OCI-LY7 (cell line): ENCODE data around the gene ACSM3. TPM values are rescaled to one million over a fixed set of nuclear protein-coding genes. Genes with fewer than 3 reads are reported as not detected.

Source experiments
- BruUV-seq: library from RNA; stranded (reverse); fragments of 400-500 nt; replicated peaks from 2 replicates; lab custom pipeline; 2021; lab: Mats Ljungman, UMichigan
- CTCF ChIA-PET: fragments of 300-600 bp; sonication (Branson Sonifier 250); formaldehyde crosslinking; loops from one replicate; lab custom pipeline; 2022; ENCODE audit warnings: antibody characterized with exemption; ENCODE audit not compliant: unreplicated experiment; lab: Charles Lee
- POLR2A ChIA-PET: fragments of 300-600 bp; sonication (Branson Sonifier 250); formaldehyde crosslinking; loops from one replicate; lab custom pipeline; 2022; ENCODE audit warnings: antibody characterized with exemption; lab: Charles Lee
- DNase-seq: peaks from one replicate; pipeline ENCODE4 v3.0.0-alpha.2; 2015; ENCODE audit warnings: low spot score
- H2AFZ ChIP-seq: fragments of 200-600 bp; sonication (generic), shearing (Covaris generic); 2 replicates; pipeline ENCODE4 v1.6.1; 2014; ENCODE audit warnings: mild to moderate bottlenecking, antibody characterized with exemption, low read length, moderate library complexity
- H3K27ac ChIP-seq: fragments of 200-600 bp; sonication (generic); 2 replicates; pipeline ENCODE4 v1.5.1; 2014; ENCODE audit warnings: mixed run types, low read depth, mild to moderate bottlenecking, moderate library complexity, low read length, inconsistent platforms; ENCODE audit not compliant: poor library complexity, severe bottlenecking
- H3K36me3 ChIP-seq: fragments of 200-600 bp; sonication (generic); 2 replicates; pipeline ENCODE4 v1.6.1; 2014; ENCODE audit warnings: mild to moderate bottlenecking, antibody characterized with exemption, low read length, moderate library complexity, mixed read lengths; ENCODE audit not compliant: insufficient read depth
- H3K4me1 ChIP-seq: fragments of 200-600 bp; sonication (generic); 2 replicates; pipeline ENCODE4 v1.5.1; 2014; ENCODE audit warnings: mild to moderate bottlenecking, low read length; ENCODE audit not compliant: insufficient read depth, poor library complexity, severe bottlenecking
- H3K4me2 ChIP-seq: fragments of 200-600 bp; sonication (generic); 2 replicates; pipeline ENCODE4 v1.6.1; 2014; ENCODE audit warnings: mild to moderate bottlenecking, low read length
- H3K4me3 ChIP-seq: fragments of 200-600 bp; sonication (generic); 2 replicates; pipeline ENCODE4 v1.5.1; 2014; ENCODE audit warnings: mild to moderate bottlenecking, low read depth, low read length; ENCODE audit not compliant: poor library complexity, severe bottlenecking
- H3K79me2 ChIP-seq: fragments of 200-600 bp; sonication (generic); 2 replicates; pipeline ENCODE4 v1.6.1; 2016; ENCODE audit warnings: low read depth, mild to moderate bottlenecking, low read length, moderate library complexity, mixed read lengths; ENCODE audit not compliant: insufficient read depth
- H3K9me2 ChIP-seq: fragments of 200-600 bp; sonication (generic); 2 replicates; pipeline ENCODE4 v1.6.1; 2016; ENCODE audit warnings: mild to moderate bottlenecking, low read length, mixed read lengths; ENCODE audit not compliant: insufficient read depth
- H3K9me3 ChIP-seq: fragments of 200-600 bp; sonication (generic); 2 replicates; pipeline ENCODE4 v1.6.1; 2014; ENCODE audit warnings: mild to moderate bottlenecking, mixed run types, low read length, mixed read lengths
- H4K20me1 ChIP-seq: fragments of 200-600 bp; sonication (generic); 2 replicates; pipeline ENCODE4 v1.6.1; 2014; ENCODE audit warnings: mild to moderate bottlenecking, antibody characterized with exemption, low read length, moderate library complexity, mixed read lengths; ENCODE audit not compliant: insufficient read depth
- CTCF ChIP-seq: fragments of 200-600 bp; sonication (generic); conservative IDR thresholded peaks from 2 replicates; pipeline ENCODE4 v1.5.1; 2014; ENCODE audit warnings: mild to moderate bottlenecking, antibody characterized with exemption, low read length, moderate library complexity, mixed read lengths
- EZH2phosphoT487 ChIP-seq: fragments of 200-600 bp; sonication (generic); IDR thresholded peaks from 2 replicates; pipeline ENCODE4 v1.6.1; 2018; ENCODE audit warnings: low read depth, borderline replicate concordance, mild to moderate bottlenecking, mixed run types, antibody characterized with exemption, low read length, moderate library complexity, mixed read lengths
- intact Hi-C: fragments of 100-400 bp; cut with micrococcal nuclease; formaldehyde crosslinking; loops from one replicate; pipeline ENCODE4 v1.10.0; 2022; ENCODE audit not compliant: unreplicated experiment
- total RNA-seq, 2 experiments: library from RNA; depleted of rRNA in 1 of 2; stranded (reverse); fragments of >200 nt in 1 of 2; shearing (Covaris generic) in 1 of 2; gene quantifications; 2 replicates each; pipeline ENCODE4 v1.2.3, GENCODE V29; 2014 to 2022

The ACSM3 gene
- total RNA-seq, 2 experiments from 2014 or later: 2.8 to 4.5 TPM

- ChIA-PET POLR2A (no interaction called here), CTCF (no interaction called here)
- no TSS peak for BruUV-seq
- no peak for DNase-seq
- Histone ChIP-seq H3K9me2 (no peaks in the 10 kb centered on the region), H3K4me3 (no peak overlapping the region), H3K4me2 (no peak overlapping the region), H3K36me3 (peaks cover 25% of the 10 kb centered on the region), H3K9me3 (no peaks in the 10 kb centered on the region), H2AFZ (no peak overlapping the region), H4K20me1 (no peaks in the 10 kb centered on the region), H3K4me1 (peaks cover 10% of the 10 kb centered on the region), H3K79me2 (peaks cover 11% of the 10 kb centered on the region; the same call in 1 of the 2 replicates), H3K27ac (no peak overlapping the region)
- TF ChIP-seq EZH2phosphoT487 (no peak), CTCF (no peak)
- intact Hi-C loops: no loop called here
These were observed 48.1 kb downstream of the ACSM3 start for GRCh38 chr16:20811889-20812439.

- CTCF ChIA-PET: no interaction called here
- Histone ChIP-seq H2AFZ (no peak overlapping the region), H3K27ac (no peak overlapping the region), H3K4me1 (peaks cover 8% of the 10 kb centered on the region), H3K79me2 (peaks cover 8% of the 10 kb centered on the region; the same call in 1 of the 2 replicates), H3K4me2 (no peak overlapping the region), H3K9me2 (no peaks in the 10 kb centered on the region), H3K36me3 (peaks cover 30% of the 10 kb centered on the region), H4K20me1 (no peaks in the 10 kb centered on the region), H3K4me3 (no peak overlapping the region), H3K9me3 (no peaks in the 10 kb centered on the region)
- intact Hi-C loops: no loop called here
- no TSS peak for BruUV-seq
- POLR2A ChIA-PET: no interaction called here
- no peak for TF ChIP-seq EZH2phosphoT487
- TF ChIP-seq CTCF: no peak
- DNase-seq: no peak
These were observed 48.7 kb downstream of the ACSM3 start for GRCh38 chr16:20812510-20812909.

GRCh38 chr16:20814784-20815183 is 51.0 kb downstream of the ACSM3 start:
- intact Hi-C loops: no loop called here
- H3K79me2 ChIP-seq: no peaks in the 10 kb centered on the region
- no peak overlapping the region for H3K27ac ChIP-seq
- H2AFZ ChIP-seq: no peak overlapping the region
- TF ChIP-seq EZH2phosphoT487 (no peak), CTCF (no peak)
- no peaks in the 10 kb centered on the region for H3K4me1 ChIP-seq
- H3K36me3 ChIP-seq: peaks cover 44% of the 10 kb centered on the region
- no peaks in the 10 kb centered on the region for H4K20me1 ChIP-seq
- H3K4me3 ChIP-seq: no peak overlapping the region
- no peak overlapping the region for H3K4me2 ChIP-seq
- ChIA-PET CTCF (no interaction called here), POLR2A (interaction anchor here (0.6 to 1.0 kb wide), 2 partner anchors 10 to 324 kb away, joined by 7 to 8 read pairs; no protein-coding TSS in a partner anchor)
- BruUV-seq: no TSS peak
- H3K9me3 ChIP-seq: no peaks in the 10 kb centered on the region
- DNase-seq: no peak
- H3K9me2 ChIP-seq: no peaks in the 10 kb centered on the region
